Measurements from ENCODE around the gene LOC101059915.

- TF ChIP-seq CTCF (IDR thresholded peaks at IDR 0.05; ENCODE audit: low read length) (no peak), EZH2 (optimal IDR thresholded peaks at IDR 0.05; ENCODE audit: low read depth, low read length) (no peak), EZH2phosphoT487 (IDR thresholded peaks at IDR 0.05; ENCODE audit: low read length) (no peak)
Observed at GRCh38 chrX:71617742-71618141, 49.6 kb upstream of the LOC101059915 start.

All from MM.1S (cell line).